PFSK-1 (cell line): Measurements from ENCODE around the gene NOX3.

Experiments used
- FOXP2 ChIP-seq: optimal IDR thresholded peaks from 2 replicates; pipeline ENCODE3; 2011; ENCODE audit warnings: borderline replicate concordance, control low read depth, inconsistent platforms; ENCODE audit not compliant: insufficient read depth; ENCODE audit errors: extremely low read length, extremely low read depth
- POLR2AphosphoS5 ChIP-seq: IDR thresholded peaks from 2 replicates; pipeline ENCODE4 v1.6.1; 2012; ENCODE audit warnings: low read depth, mild to moderate bottlenecking, control low read depth, low read length, moderate library complexity
- REST ChIP-seq, 2 experiments: IDR thresholded peaks; 2 replicates each; pipeline versions ENCODE4 v1.6.1 to v1.8.0; 2011 to 2012; ENCODE audit warnings: low read depth in 2 of 2, low read length in 2 of 2, control low read depth in 1 of 2, inconsistent platforms in 1 of 2, mild to moderate bottlenecking in 1 of 2, moderate library complexity in 1 of 2; ENCODE audit not compliant: insufficient read depth in 1 of 2
- SIN3A ChIP-seq: IDR thresholded peaks from 2 replicates; pipeline ENCODE4 v1.6.1; 2012; ENCODE audit warnings: mild to moderate bottlenecking, low read length, moderate library complexity, borderline replicate concordance; ENCODE audit not compliant: insufficient read depth
- TAF1 ChIP-seq: IDR thresholded peaks from 2 replicates; pipeline ENCODE4 v1.6.1; 2012; ENCODE audit warnings: low read length, control low read depth, borderline replicate concordance; ENCODE audit not compliant: insufficient read depth

The NOX3 gene

GRCh38 chr6:155440398-155441111 is 15.1 kb downstream of the NOX3 start:
- TF ChIP-seq FOXP2, result no peak
- TF ChIP-seq POLR2AphosphoS5, result no peak
- no peak for TF ChIP-seq TAF1
- TF ChIP-seq SIN3A, result no peak
- TF ChIP-seq REST (IDR thresholded peaks at IDR 0.05; ENCODE audit: insufficient read depth in 1 of 2, low read depth in 2 of 2, low read length in 2 of 2), result no peak

- no peak for TF ChIP-seq REST (IDR thresholded peaks at IDR 0.05; ENCODE audit: insufficient read depth in 1 of 2, low read depth in 2 of 2, low read length in 2 of 2)
- no peak for TF ChIP-seq FOXP2
- TF ChIP-seq SIN3A, result no peak
- no peak for TF ChIP-seq POLR2AphosphoS5
- no peak for TF ChIP-seq TAF1
These were observed 16.3 kb downstream of the NOX3 start for GRCh38 chr6:155439376-155439775.

DNA sequence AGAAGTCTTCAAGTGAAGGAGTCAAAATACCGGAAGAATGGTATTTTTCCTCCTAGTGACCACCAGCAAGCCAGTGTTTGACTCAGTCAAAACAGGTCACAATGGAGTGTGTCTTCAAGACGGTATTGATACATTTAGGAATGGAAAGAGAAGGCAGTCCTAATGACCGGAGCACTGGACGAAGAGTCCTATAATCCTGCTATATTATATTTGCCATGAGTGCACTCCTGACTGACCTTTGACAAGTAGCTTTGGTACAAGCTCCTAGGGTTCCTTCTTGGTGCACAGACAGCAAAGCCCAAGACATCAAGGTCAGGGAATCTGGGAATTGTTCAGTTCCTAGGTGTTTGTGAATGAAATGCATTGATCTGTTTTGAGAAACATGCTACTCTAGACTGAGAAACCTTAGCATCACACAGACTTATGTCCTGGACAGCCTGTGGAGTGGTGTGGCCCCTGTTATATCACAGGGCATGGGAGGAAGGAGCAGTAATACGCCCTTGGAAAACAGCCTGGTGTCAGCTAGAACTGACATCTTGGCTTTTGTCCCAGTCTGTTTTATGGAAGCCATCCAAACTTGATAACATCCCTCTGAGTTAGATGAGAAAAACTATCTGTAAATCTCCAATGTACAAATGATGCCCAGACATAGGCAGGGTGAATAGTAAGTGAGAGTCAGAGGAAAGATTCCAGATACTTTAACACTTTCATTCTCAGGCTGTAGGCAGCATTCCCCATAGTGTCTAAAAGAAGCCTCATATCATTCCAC is 18.5 kb downstream of the NOX3 start:
- TF ChIP-seq SIN3A (no peak), REST (IDR thresholded peaks at IDR 0.05; ENCODE audit: insufficient read depth in 1 of 2, low read depth in 2 of 2, low read length in 2 of 2) (peak in 1 of 2 experiments; percentile 60; a peak in 1 of 4 replicates), POLR2AphosphoS5 (peak; percentile 68; the same call in 1 of the 2 replicates), TAF1 (no peak; the same call in 1 of the 2 replicates)

GRCh38 chr6:155434829-155435423 is 20.7 kb downstream of the NOX3 start:
- TF ChIP-seq SIN3A (no peak), POLR2AphosphoS5 (no peak), FOXP2 (no peak), REST (IDR thresholded peaks at IDR 0.05; ENCODE audit: insufficient read depth in 1 of 2, low read depth in 2 of 2, low read length in 2 of 2) (no peak), TAF1 (no peak)
